Osteoblast (primary cell): Measurements from ENCODE around the gene FBXO21. TPM values are rescaled to one million over a fixed set of nuclear protein-coding genes. Genes with fewer than 3 reads are reported as not detected.

ENCODE experiments used
- DNase-seq: peaks from one replicate; pipeline ENCODE4 v3.0.0; 2011; ENCODE audit warnings: low spot score, mixed read lengths; ENCODE audit not compliant: insufficient read length; ENCODE audit errors: missing footprints
- H2AFZ ChIP-seq: 2 replicates; pipeline ENCODE4 v1.6.0; 2011; ENCODE audit warnings: mild to moderate bottlenecking, low read length
- H3K27ac ChIP-seq: 2 replicates; pipeline ENCODE4 v1.5.1; 2011; ENCODE audit warnings: mild to moderate bottlenecking, low read depth, low read length, moderate library complexity
- H3K27me3 ChIP-seq: 2 replicates; pipeline ENCODE4 v1.6.0; 2012; ENCODE audit warnings: mild to moderate bottlenecking, control low read depth, inconsistent platforms, low read length, moderate library complexity; ENCODE audit not compliant: insufficient read depth
- H3K36me3 ChIP-seq: 2 replicates; pipeline ENCODE4 v1.5.1; 2011; ENCODE audit warnings: mild to moderate bottlenecking, low read length, control low read depth, moderate library complexity; ENCODE audit not compliant: insufficient read depth
- H3K4me1 ChIP-seq: 2 replicates; pipeline ENCODE4 v1.5.1; 2011; ENCODE audit warnings: mild to moderate bottlenecking, low read length, control low read depth, moderate library complexity; ENCODE audit not compliant: insufficient read depth
- H3K4me2 ChIP-seq: 2 replicates; pipeline ENCODE4 v1.6.0; 2011; ENCODE audit warnings: mild to moderate bottlenecking, low read length; ENCODE audit not compliant: insufficient read depth
- H3K4me3 ChIP-seq: fragments of 200-600 bp; sonication (generic); 3 replicates; pipeline ENCODE4 v1.5.1; 2012; ENCODE audit warnings: mild to moderate bottlenecking, low read length, inconsistent platforms; ENCODE audit not compliant: insufficient read depth
- H3K79me2 ChIP-seq: 2 replicates; pipeline ENCODE4 v1.6.0; 2012; ENCODE audit warnings: mild to moderate bottlenecking, low read length, control low read depth, inconsistent platforms; ENCODE audit not compliant: insufficient read depth
- H3K9me3 ChIP-seq: 2 replicates; pipeline ENCODE4 v1.5.1; 2011; ENCODE audit warnings: low read depth, low read length, control low read depth
- H4K20me1 ChIP-seq: 2 replicates; pipeline ENCODE4 v1.6.0; 2012; ENCODE audit warnings: mild to moderate bottlenecking, low read length, control low read depth; ENCODE audit not compliant: insufficient read depth
- CTCF ChIP-seq: IDR thresholded peaks from 2 replicates; pipeline ENCODE4 v1.5.1; 2011; ENCODE audit warnings: mild to moderate bottlenecking, low read depth, low read length, moderate library complexity; ENCODE audit errors: extremely low read depth
- total RNA-seq: library from RNA; depleted of rRNA; stranded (reverse); fragments of >200 nt; gene quantifications from 2 replicates; pipeline ENCODE4 v1.2.3, GENCODE V29; 2012

Gene FBXO21
- total RNA-seq, 1 donor, result 81.1 TPM

DNA sequence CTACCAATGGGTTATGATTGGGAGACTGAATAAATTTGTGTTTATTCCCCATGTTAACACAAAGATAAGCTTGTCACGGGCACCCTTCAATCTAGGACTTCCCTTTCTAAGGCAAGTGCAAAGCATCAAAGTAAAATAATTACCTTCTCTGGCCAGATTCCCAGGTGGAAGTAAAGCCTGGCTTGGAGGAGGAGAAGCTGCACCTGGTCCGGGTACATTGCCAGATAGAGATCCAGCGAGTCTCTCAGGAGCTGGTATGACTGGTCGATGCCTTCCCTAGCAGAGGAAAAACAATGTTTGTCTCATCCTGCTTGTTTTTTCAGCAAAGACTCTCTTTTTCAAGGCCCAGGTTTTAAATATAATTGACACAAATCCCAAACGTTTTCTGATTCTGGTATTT, 24.9 kb downstream of the FBXO21 start:
- no peaks in the 10 kb centered on the region for H4K20me1 ChIP-seq
- no peak for TF ChIP-seq CTCF
- H3K4me2 ChIP-seq, result no peak overlapping the region
- no peak for DNase-seq
- H3K27me3 ChIP-seq, result no peaks in the 10 kb centered on the region
- H3K4me3 ChIP-seq, result no peak overlapping the region
- no peaks in the 10 kb centered on the region for H3K9me3 ChIP-seq
- no peaks in the 10 kb centered on the region for H3K79me2 ChIP-seq
- H3K4me1 ChIP-seq, result no peaks in the 10 kb centered on the region
- peaks cover 76% of the 10 kb centered on the region for H3K36me3 ChIP-seq
- no peak overlapping the region for H3K27ac ChIP-seq
- H2AFZ ChIP-seq, result no peak overlapping the region

GRCh38 chr12:117162633-117163032, 27.6 kb downstream of the FBXO21 start:
- H3K79me2 ChIP-seq, result no peaks in the 10 kb centered on the region
- TF ChIP-seq CTCF, result no peak

DNA sequence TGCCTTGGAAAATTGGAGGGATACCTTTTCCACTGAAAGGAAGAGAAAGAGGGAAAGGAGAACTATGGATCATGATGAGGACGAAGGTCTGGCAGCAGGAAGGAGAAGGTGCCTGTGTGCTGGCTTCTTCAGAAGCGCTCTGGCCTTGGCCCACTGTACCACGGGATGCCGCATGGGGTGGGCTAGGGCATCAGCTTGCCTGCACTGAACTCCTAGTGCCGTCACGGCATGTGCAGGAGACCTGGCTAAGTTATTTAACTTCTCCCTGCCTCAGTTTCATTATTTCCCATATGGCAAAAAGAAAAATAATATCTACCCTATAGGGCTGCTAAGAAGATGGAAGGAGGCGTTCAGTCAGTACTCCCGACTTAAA, 28.1 kb downstream of the FBXO21 start:
- Histone ChIP-seq H3K4me3 (no peak overlapping the region), H3K79me2 (no peaks in the 10 kb centered on the region), H2AFZ (no peak overlapping the region), H3K27ac (no peak overlapping the region), H4K20me1 (no peaks in the 10 kb centered on the region), H3K4me2 (no peak overlapping the region), H3K9me3 (no peaks in the 10 kb centered on the region), H3K27me3 (no peaks in the 10 kb centered on the region), H3K4me1 (no peaks in the 10 kb centered on the region), H3K36me3 (peaks cover 73% of the 10 kb centered on the region)
- no peak for TF ChIP-seq CTCF
- DNase-seq, result no peak

More at GRCh38 chr12:117162633-117163032, 27.6 kb downstream of the FBXO21 start:
- peak; percentile 6 for DNase-seq
- no peak overlapping the region for H3K27ac ChIP-seq
- no peaks in the 10 kb centered on the region for H3K4me1 ChIP-seq
- no peaks in the 10 kb centered on the region for H3K9me3 ChIP-seq
- H4K20me1 ChIP-seq, result no peaks in the 10 kb centered on the region
- no peak overlapping the region for H3K4me3 ChIP-seq
- no peak overlapping the region for H2AFZ ChIP-seq
- no peaks in the 10 kb centered on the region for H3K27me3 ChIP-seq
- no peak overlapping the region for H3K4me2 ChIP-seq
- peaks cover 72% of the 10 kb centered on the region for H3K36me3 ChIP-seq

- Histone ChIP-seq H3K9me3 (no peaks in the 10 kb centered on the region), H3K4me1 (no peaks in the 10 kb centered on the region), H3K27ac (no peak overlapping the region), H3K4me2 (no peak overlapping the region), H3K79me2 (no peaks in the 10 kb centered on the region), H3K4me3 (no peak overlapping the region), H2AFZ (no peak overlapping the region), H3K27me3 (no peaks in the 10 kb centered on the region), H4K20me1 (no peaks in the 10 kb centered on the region), H3K36me3 (peaks cover 68% of the 10 kb centered on the region)
- DNase-seq, result no peak
- TF ChIP-seq CTCF, result no peak
Measured at GRCh38 chr12:117161460-117162166, 28.7 kb downstream of the FBXO21 start.
